ENCODE measurements around the gene FOXF1.

The FOXF1 gene

DNA sequence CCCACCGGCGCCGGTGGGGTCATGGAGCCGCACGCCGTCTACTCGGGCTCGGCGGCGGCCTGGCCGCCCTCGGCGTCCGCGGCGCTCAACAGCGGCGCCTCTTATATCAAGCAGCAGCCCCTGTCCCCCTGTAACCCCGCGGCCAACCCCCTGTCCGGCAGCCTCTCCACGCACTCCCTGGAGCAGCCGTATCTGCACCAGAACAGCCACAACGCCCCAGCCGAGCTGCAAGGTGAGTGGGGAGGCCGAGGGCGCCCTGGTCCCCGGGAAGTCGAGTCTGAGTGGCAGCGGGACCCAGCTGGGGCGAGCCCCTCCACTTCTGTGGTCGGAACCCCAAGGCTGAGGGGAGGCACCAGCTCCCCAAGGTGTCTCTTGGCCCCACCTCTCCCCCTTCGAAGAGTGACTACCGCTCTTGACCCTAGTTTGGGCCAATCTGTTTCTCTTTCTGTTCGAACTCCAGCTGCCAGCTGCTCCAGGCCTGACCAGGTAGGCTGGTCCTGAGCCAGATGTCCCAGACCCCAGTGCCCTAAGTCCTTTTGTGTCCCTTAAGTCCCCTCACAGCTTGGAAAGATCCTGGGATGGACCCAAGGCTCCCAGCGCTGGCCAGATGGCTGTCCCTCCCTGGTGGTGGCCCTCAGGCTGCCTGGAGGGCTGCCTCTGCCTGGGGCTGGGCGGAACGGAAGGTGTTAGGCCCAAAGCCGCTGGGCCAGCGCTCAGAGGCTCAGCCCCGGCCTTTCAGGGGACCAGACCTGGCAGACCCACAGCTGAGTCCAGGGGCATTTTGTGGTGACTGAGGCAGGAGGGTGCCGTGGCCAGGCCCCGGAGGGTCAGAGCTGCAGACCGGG is 1.2 kb downstream of the FOXF1 start:
- Histone ChIP-seq H3K27me3 (replicated peaks) (peaks cover 93% of the 10 kb centered on the region), H3K27ac (no peak overlapping the region), H3K36me3 (replicated peaks) (no peaks in the 10 kb centered on the region), H3K4me3 (ENCODE audit: low read depth, low read length) (no peak overlapping the region)
- in situ Hi-C loops (cut with HindIII; ENCODE audit: low pct_ligation_motif_present, low sequenced_read_pairs) = loop anchor here (10.0 to 25.0 kb wide), 2 partner anchors 174 to 437 kb away; no protein-coding TSS in a partner anchor
- TF ChIP-seq, protein P1, sequence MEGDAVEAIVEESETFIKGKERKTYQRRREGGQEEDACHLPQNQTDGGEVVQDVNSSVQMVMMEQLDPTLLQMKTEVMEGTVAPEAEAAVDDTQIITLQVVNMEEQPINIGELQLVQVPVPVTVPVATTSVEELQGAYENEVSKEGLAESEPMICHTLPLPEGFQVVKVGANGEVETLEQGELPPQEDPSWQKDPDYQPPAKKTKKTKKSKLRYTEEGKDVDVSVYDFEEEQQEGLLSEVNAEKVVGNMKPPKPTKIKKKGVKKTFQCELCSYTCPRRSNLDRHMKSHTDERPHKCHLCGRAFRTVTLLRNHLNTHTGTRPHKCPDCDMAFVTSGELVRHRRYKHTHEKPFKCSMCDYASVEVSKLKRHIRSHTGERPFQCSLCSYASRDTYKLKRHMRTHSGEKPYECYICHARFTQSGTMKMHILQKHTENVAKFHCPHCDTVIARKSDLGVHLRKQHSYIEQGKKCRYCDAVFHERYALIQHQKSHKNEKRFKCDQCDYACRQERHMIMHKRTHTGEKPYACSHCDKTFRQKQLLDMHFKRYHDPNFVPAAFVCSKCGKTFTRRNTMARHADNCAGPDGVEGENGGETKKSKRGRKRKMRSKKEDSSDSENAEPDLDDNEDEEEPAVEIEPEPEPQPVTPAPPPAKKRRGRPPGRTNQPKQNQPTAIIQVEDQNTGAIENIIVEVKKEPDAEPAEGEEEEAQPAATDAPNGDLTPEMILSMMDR (IDR thresholded peaks at IDR 0.05; ENCODE audit: low read depth, low read length, missing control alignments) = no peak
- no peak for DNase-seq

DNA sequence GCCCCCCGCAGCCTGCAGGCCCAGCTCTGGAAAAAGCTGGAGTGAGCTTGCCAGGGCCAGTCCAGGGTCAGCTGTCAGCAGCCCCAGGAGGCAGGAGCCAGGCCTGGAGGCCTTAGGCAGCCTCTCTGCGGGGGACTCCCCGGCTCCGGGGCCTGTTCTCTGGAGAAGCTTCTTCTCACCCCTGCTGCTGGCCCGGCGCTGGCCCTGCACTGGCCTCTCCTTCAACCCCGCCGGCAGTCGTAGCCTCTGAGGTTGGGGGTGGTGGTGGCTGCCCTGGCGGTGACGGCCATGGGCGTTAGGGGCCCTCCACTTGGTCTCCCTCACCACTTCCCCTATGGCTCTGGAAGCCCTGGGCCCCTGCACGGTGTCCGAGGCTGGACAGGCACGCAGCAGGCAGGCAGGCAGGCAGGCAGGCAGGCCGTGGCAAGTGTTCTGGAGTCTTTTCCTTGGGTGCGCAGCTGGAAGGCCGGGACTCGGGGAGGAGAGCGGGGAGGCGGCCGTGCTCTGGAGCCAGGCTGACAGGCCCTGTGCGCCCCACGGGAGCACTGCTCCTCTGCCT is 2.1 kb downstream of the FOXF1 start:
- Histone ChIP-seq H3K27ac (no peak overlapping the region), H3K27me3 (replicated peaks) (peaks cover 93% of the 10 kb centered on the region), H3K4me3 (ENCODE audit: low read depth, low read length) (peak overlapping the region; percentile 3), H3K36me3 (replicated peaks) (no peaks in the 10 kb centered on the region)
- TF ChIP-seq, protein P1 (IDR thresholded peaks at IDR 0.05; ENCODE audit: low read depth, low read length, missing control alignments) = no peak
- in situ Hi-C loops (cut with HindIII; ENCODE audit: low pct_ligation_motif_present, low sequenced_read_pairs) = loop anchor here (10.0 to 25.0 kb wide), 2 partner anchors 175 to 438 kb away; no protein-coding TSS in a partner anchor
- DNase-seq = no peak

DNA sequence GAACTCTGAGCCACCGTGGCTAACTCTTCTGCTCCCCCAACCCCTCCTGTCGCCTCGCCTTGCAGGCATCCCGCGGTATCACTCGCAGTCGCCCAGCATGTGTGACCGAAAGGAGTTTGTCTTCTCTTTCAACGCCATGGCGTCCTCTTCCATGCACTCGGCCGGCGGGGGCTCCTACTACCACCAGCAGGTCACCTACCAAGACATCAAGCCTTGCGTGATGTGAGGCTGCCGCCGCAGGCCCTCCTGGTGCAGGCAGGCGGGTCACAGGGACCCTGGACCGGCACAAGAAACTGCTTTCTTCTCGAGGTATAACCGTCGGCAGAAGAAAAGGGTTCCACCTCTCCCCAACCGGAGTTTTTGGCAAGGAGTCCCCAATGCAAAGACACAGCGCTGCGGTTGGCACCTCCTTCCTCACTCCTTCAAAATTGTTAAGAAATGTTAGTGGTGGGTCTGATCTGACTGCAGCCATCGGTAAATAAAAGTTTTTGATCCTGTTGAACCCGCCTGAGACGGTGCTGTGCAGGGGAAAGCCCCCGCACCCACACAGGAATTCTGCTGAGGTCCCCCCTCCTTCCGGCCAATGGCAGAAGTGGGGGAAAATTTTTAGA is 2.6 kb downstream of the FOXF1 start:
- no peaks in the 10 kb centered on the region for H3K36me3 ChIP-seq (replicated peaks)
- no peak overlapping the region for H3K27ac ChIP-seq
- DNase-seq = no peak
- TF ChIP-seq, protein P1 (IDR thresholded peaks at IDR 0.05; ENCODE audit: low read depth, low read length, missing control alignments) = no peak
- H3K4me3 ChIP-seq (ENCODE audit: low read depth, low read length) = peak overlapping the region; percentile 3
- peaks cover 88% of the 10 kb centered on the region for H3K27me3 ChIP-seq (replicated peaks)
- in situ Hi-C loops (cut with HindIII; ENCODE audit: low pct_ligation_motif_present, low sequenced_read_pairs) = loop anchor here (10.0 to 25.0 kb wide), 2 partner anchors 176 to 438 kb away; no protein-coding TSS in a partner anchor

DNA sequence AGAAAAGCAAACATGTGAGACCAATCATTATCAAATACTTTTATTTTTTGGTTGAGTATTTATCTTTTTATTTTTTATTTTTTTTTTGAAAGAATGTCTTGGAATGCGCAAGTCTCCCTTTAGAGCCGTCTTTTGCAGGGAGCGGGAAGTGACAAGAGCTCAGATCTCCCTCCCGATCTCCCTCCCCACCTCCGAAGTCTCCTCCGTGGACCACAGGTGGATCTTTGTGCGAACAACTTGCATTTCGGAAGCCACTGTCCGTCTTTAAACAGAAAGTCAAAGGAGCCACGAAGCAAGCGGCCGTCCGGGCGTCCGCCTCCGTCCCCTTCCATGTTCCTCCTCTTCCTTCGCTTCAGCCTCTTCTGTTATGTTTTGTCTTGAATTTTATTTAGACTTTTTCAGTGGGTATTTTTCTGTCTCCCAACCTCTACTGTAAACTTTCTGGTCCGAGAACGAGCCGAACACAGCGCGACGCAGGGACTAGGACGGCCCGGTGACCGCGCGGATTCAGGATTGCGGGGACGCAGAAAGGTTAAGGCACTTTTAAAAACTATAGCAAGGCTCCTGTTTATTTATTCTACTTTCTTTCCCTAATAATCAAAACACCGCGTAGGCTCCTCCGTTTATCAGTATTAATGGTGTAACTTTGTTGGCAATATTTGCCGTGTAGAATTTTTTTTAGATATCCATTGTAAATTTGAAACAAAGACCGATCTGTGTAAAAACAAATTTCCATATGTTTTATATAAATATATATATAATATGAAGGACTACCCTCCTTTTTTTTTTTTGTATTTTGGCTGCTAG is 3.3 kb downstream of the FOXF1 start:
- no peak for DNase-seq
- in situ Hi-C loops (cut with HindIII; ENCODE audit: low pct_ligation_motif_present, low sequenced_read_pairs) = loop anchor here (10.0 to 25.0 kb wide), 2 partner anchors 176 to 439 kb away; no protein-coding TSS in a partner anchor
- Histone ChIP-seq H3K27me3 (replicated peaks) (peaks cover 81% of the 10 kb centered on the region), H3K36me3 (replicated peaks) (no peaks in the 10 kb centered on the region), H3K27ac (no peak overlapping the region), H3K4me3 (ENCODE audit: low read depth, low read length) (no peak overlapping the region)
- TF ChIP-seq, protein P1 (IDR thresholded peaks at IDR 0.05; ENCODE audit: low read depth, low read length, missing control alignments) = no peak

All from brain microvascular endothelial cell (primary cell).